ENCODE data around the gene TLR4. TPM values are rescaled to one million over a fixed set of nuclear protein-coding genes. Genes with fewer than 3 reads are reported as not detected.

TLR4 gene
- total and polyA plus RNA-seq, 10 of the 15 experiments (the other 5 are each of a cell fraction or from before 2014, with no cell fraction given) = 0.03 to 0.50 (median 0.16) TPM

DNA sequence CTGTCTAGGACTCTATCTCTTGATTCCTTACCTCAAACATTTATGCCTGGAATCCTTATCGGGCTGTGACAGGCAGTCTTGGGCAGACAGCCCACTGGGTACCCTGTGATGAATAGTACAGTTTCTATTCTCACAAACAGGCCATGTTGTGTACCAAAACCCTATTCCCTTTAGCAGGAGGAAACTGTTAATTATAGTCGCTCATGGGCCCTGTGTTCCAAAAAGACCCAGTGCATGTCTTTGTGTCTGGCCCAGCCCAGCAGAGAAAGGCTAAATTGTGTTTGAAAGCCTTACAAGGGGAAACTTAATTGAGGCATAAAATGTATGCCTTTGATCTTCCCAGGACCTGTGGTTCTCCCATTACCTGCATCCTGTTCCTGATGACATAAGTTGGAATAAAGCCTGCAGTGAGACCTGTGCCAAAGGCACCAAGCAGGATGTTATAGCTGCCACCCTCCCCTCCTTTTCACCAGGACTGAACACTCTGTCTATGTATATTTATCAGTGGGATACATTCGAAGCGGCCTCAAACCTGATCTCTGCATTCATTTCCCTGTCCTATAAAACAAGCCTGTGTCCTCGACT, 43.3 kb downstream of the TLR4 start:
- no peak for TF ChIP-seq RELA (IDR thresholded peaks at IDR 0.05; ENCODE audit: borderline replicate concordance, partially characterized antibody)
- no peak for TF ChIP-seq SP1 (IDR thresholded peaks at IDR 0.05; ENCODE audit: low read depth, low read length)
- no peak for TF ChIP-seq EED (IDR thresholded peaks at IDR 0.05; ENCODE audit: low read depth)
- TF ChIP-seq, protein P1, sequence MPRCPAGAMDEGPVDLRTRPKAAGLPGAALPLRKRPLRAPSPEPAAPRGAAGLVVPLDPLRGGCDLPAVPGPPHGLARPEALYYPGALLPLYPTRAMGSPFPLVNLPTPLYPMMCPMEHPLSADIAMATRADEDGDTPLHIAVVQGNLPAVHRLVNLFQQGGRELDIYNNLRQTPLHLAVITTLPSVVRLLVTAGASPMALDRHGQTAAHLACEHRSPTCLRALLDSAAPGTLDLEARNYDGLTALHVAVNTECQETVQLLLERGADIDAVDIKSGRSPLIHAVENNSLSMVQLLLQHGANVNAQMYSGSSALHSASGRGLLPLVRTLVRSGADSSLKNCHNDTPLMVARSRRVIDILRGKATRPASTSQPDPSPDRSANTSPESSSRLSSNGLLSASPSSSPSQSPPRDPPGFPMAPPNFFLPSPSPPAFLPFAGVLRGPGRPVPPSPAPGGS (IDR thresholded peaks at IDR 0.05; ENCODE audit: borderline replicate concordance, insufficient read depth, low read depth, low read length, poor library complexity, severe bottlenecking) = no peak
- TF ChIP-seq CREB1 (IDR thresholded peaks at IDR 0.05; ENCODE audit: low read depth) = no peak
- TF ChIP-seq WRNIP1 (IDR thresholded peaks at IDR 0.05; ENCODE audit: borderline replicate concordance, low read depth, low read length) = no peak
- TF ChIP-seq JUNB (IDR thresholded peaks at IDR 0.05) = no peak
- intact Hi-C loops (cut with micrococcal nuclease; ENCODE audit: unreplicated experiment) (no loop called here), in situ Hi-C loops (cut with MboI) (no loop called here)
- no peaks in the 10 kb centered on the region for H3K4me1 ChIP-seq (ENCODE audit: control insufficient read depth, insufficient read depth, low read length)
- DNase-seq (ENCODE audit: low read depth, low spot score) = no peak
- no peak overlapping the region for H3K9ac ChIP-seq (ENCODE audit: control insufficient read depth, insufficient read depth, low read length)
- no peak overlapping the region for H3K4me3 ChIP-seq
- no peaks in the 10 kb centered on the region for H4K20me1 ChIP-seq (ENCODE audit: control insufficient read depth, insufficient read depth)
- no peak overlapping the region for H3K4me2 ChIP-seq (ENCODE audit: control insufficient read depth, insufficient read depth)
- no peak for FAIRE-seq
- H3K79me2 ChIP-seq (ENCODE audit: control insufficient read depth, insufficient read depth, low read length) = no peaks in the 10 kb centered on the region
- H3K36me3 ChIP-seq (ENCODE audit: control insufficient read depth in 2 of 2, insufficient read depth in 2 of 2, low read length in 1 of 2) = no peaks in the 10 kb centered on the region
- H3K9me3 ChIP-seq (replicated peaks; ENCODE audit: control insufficient read depth, insufficient read depth, low read length) = no peaks in the 10 kb centered on the region
- ChIA-PET SMC1A (ENCODE audit: uncharacterized antibody, unreplicated experiment) (no interaction called here), RAD21 (ENCODE audit: unreplicated experiment) (no interaction called here), CTCF (no interaction called here), POLR2A (no interaction called here)
- no peak overlapping the region for H3K27ac ChIP-seq (ENCODE audit: control insufficient read depth, insufficient read depth)
- no TSS peak for BruUV-seq (replicated peaks)
- ATAC-seq = no peak
- peaks cover 0 to 7% of the 10 kb centered on the region in 2 experiments; a peak in 2 of 4 replicates for H3K27me3 ChIP-seq (replicated peaks in 1 of 2; ENCODE audit: control insufficient read depth in 2 of 2, insufficient read depth in 2 of 2, low read length in 1 of 2)
- H2AFZ ChIP-seq (ENCODE audit: control insufficient read depth, low read depth, low read length) = no peak overlapping the region
- 30% methylated on average over 5 of the region's 5 CpGs for WGBS (ENCODE audit: insufficient coverage, insufficient replicate concordance, low lambda C conversion rate, missing lambda C conversion rate)

Measured in GM12878 (cell line).